Measurements from ENCODE around the gene SMYD3. TPM values are rescaled to one million over a fixed set of nuclear protein-coding genes. Genes with fewer than 3 reads are reported as not detected.

The SMYD3 gene
- total RNA-seq, 4 donors from 2014 or later: 7.6 to 26.3 (median 13.4) TPM

DNA sequence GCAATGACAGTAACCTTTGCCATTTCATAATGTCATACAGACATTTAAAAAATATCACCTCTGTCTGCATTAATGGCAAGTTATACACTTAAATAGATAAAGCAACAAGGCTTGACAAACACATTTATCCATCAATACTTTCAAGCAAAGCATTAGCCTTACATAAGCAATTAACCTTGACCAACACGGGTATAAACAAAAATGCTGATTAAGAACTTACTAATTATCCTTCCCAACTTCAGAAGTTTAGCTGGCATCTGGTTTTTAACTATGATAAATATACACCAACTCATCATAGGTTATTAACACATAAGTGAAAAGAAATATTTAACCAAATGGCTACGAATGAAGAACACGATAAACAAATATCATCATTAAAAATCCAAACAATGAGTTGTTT lies 188.5 kb downstream of the SMYD3 start:
- TF ChIP-seq, protein P1, sequence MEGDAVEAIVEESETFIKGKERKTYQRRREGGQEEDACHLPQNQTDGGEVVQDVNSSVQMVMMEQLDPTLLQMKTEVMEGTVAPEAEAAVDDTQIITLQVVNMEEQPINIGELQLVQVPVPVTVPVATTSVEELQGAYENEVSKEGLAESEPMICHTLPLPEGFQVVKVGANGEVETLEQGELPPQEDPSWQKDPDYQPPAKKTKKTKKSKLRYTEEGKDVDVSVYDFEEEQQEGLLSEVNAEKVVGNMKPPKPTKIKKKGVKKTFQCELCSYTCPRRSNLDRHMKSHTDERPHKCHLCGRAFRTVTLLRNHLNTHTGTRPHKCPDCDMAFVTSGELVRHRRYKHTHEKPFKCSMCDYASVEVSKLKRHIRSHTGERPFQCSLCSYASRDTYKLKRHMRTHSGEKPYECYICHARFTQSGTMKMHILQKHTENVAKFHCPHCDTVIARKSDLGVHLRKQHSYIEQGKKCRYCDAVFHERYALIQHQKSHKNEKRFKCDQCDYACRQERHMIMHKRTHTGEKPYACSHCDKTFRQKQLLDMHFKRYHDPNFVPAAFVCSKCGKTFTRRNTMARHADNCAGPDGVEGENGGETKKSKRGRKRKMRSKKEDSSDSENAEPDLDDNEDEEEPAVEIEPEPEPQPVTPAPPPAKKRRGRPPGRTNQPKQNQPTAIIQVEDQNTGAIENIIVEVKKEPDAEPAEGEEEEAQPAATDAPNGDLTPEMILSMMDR (IDR thresholded peaks at IDR 0.05): no peak
- no peak for DNase-seq (ENCODE audit: low spot score)
- ATAC-seq (ENCODE audit: low FRiP score): no peak

DNA sequence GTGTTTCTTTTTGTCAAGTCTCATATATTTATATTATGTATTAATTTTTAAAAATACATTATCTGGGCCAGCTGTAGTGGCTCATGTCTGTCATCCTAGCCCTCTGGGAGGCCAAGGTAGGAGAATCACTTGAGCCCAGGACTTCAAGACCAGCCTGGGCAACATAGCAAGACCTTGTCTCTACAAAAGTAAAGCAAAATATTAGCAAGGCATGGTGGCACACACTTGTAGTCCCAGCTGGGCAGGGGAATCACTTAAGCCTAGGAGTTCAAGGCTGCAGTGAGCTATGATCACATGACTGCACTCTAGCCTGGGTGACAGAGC lies 189.1 kb downstream of the SMYD3 start:
- TF ChIP-seq, protein P1 (IDR thresholded peaks at IDR 0.05): no peak
- DNase-seq (ENCODE audit: low spot score) (no peak), ATAC-seq (ENCODE audit: low FRiP score) (no peak)

DNA sequence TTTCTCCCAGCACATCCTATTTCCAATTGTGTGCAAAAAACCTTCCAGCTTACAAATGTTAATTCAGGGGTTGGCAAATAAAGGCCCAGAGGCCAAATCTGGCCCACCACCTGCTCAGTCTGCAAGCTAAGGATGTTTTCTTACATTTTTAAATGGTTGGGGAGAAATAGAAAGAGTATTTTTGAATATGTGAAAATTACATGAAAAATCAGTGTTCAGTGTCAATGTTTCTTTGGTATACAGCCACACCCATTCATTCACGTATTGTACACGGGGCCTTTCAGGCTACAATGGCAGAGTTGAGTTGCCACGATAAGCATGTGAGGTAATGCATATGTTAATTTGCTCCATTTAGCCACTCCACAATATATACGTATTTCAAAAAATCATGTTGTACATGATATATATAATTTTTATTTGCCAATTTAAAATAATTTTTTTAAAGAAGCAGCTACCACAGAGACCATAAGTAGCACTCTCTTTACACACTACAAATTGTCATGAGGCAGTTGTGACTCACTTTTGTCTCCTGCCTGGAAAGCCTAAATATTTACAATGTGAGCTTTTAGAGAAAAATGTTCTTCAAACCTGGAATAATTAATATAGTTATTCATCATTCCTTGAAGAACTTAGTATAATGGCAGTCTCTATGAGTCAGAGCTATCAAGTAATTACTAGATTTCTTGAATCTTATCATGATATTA lies 189.6 kb downstream of the SMYD3 start:
- DNase-seq (ENCODE audit: low spot score) (no peak), ATAC-seq (ENCODE audit: low FRiP score) (no peak)
- TF ChIP-seq, protein P1 (IDR thresholded peaks at IDR 0.05): no peak

DNA sequence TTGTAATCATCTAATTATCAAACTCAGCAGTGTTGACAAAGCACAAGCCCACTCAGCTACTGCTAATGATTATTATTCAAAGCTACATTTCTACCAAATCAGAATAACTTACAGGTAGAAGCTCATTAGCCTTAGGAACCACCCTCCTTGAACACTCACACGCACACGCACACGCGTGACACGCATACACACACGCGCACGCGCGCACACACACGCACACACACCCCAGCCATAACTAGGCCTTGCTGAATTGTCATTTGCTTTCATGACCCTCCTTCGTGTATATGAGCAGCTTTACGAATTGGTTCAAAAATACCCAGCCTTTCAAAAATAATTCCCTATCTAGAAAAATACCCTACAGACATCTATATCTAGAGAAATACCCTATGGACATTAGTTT lies 195.6 kb downstream of the SMYD3 start:
- DNase-seq (ENCODE audit: low spot score): no peak
- no peak for ATAC-seq (ENCODE audit: low FRiP score)

DNA sequence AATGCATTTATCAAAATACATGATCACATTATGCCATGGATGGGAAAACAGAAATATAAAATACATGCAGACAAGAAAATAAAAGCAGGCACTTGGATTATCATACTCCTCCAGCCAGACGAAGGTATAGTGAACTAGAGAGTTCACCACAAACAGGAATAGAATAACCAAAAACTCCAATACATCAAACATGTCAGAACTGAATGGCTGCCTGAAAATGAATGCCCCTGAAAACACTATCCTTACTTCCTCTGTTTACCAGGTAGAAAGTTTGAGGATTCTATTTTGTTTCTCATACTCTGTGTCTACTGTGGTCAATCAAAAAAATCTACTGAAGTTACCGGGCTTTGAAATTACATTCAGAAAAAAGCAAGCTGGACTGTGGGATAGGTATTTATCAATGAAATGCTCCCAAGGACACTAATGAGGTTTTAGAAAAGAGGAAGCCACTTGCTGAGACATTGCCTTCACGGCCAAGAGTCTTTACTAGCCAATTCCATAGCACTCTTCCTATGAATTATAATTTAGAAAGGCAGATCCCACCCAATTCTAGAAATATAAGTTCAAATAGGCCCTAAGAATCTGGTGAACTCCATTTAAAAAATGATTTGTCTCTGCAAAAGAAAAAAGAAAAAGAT lies 197.7 kb downstream of the SMYD3 start:
- TF ChIP-seq, protein P1 (IDR thresholded peaks at IDR 0.05): no peak
- ATAC-seq (ENCODE audit: low FRiP score): no peak
- DNase-seq (ENCODE audit: low spot score): no peak

More for the DNA sequence above, 195.6 kb downstream of the SMYD3 start:
- TF ChIP-seq, protein P1 (IDR thresholded peaks at IDR 0.05): no peak

DNA sequence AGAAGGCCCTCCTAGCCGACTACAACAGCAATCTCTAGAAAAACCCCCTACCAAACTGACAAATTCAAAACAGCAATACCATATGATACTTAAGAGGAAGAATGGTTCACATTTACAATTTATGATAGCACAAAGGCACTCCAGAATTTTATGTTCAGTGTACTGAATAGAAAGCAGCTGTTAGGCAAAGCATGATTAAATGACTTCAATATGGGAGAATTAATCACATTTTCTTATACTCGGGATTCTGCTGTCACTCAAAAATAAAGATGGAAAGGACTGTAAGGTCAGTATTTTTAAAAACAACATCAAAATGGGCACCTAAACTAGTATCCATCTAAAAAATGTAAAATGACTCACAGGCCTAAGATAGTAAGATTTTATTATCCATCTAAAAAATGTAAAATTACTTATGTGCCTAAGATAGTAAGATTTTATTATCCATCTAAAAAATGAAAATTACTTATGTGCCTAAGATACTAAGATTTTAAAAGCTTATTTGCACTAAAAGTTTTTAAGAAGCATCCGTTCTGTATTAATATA lies 198.5 kb downstream of the SMYD3 start:
- TF ChIP-seq, protein P1 (IDR thresholded peaks at IDR 0.05): no peak
- ATAC-seq (ENCODE audit: low FRiP score) (no peak), DNase-seq (ENCODE audit: low spot score) (no peak)

All from omental fat pad (tissue), 4 donors.